ENCODE data around the gene ACBD5. TPM values are rescaled to one million over a fixed set of nuclear protein-coding genes. Genes with fewer than 3 reads are reported as not detected.

The ACBD5 gene
- total RNA-seq, 1 donor from 2014 or later = 21.1 TPM

- Mint-ChIP-seq H3K27ac (peak within 1 kb of the TSS; percentile 100), H3K36me3 (peaks cover 25% of the 10 kb centered on the region), H3K4me1 (ENCODE audit: unreplicated experiment) (peaks cover 26% of the 10 kb centered on the region), H3K27me3 (no peaks in the 10 kb centered on the region), H3K9me3 (no peaks in the 10 kb centered on the region), H3K4me3 (peak within 1 kb of the TSS; percentile 99)
- TF ChIP-seq CTCF (conservative IDR thresholded peaks at IDR 0.05) = no peak
- DNase-seq (ENCODE audit: extremely low spot score, unreplicated experiment) = peak; percentile 91
Observed at GRCh38 chr10:27155066-27155754, 85.4 kb downstream of the ACBD5 start, which contains the start of gene MASTL. TSS of gene MASTL (plus strand) at chr10:27155352. CDS start at chr10:27155427, 75 bp downstream.

GRCh38 chr10:27153845-27154193 lies 86.8 kb downstream of the ACBD5 start:
- Mint-ChIP-seq H3K9me3 (no peaks in the 10 kb centered on the region), H3K27ac (peak overlapping the region; percentile 100), H3K36me3 (peaks cover 26% of the 10 kb centered on the region), H3K4me1 (ENCODE audit: unreplicated experiment) (peaks cover 26% of the 10 kb centered on the region), H3K4me3 (peak overlapping the region; percentile 99), H3K27me3 (no peaks in the 10 kb centered on the region)
- no peak for TF ChIP-seq CTCF (conservative IDR thresholded peaks at IDR 0.05)
- DNase-seq (ENCODE audit: extremely low spot score, unreplicated experiment) = no peak

- no peak for TF ChIP-seq CTCF (conservative IDR thresholded peaks at IDR 0.05)
- peaks cover 26% of the 10 kb centered on the region for H3K4me1 Mint-ChIP-seq (ENCODE audit: unreplicated experiment)
- H3K36me3 Mint-ChIP-seq = peaks cover 29% of the 10 kb centered on the region
- H3K9me3 Mint-ChIP-seq = no peaks in the 10 kb centered on the region
- no peaks in the 10 kb centered on the region for H3K27me3 Mint-ChIP-seq
- peak overlapping the region; percentile 100 for H3K27ac Mint-ChIP-seq
- DNase-seq (ENCODE audit: extremely low spot score, unreplicated experiment) = no peak
- H3K4me3 Mint-ChIP-seq = peak overlapping the region; percentile 99
Observed at GRCh38 chr10:27153329-27153728, 87.3 kb downstream of the ACBD5 start.

GRCh38 chr10:27152687-27153086 lies 87.9 kb downstream of the ACBD5 start:
- Mint-ChIP-seq H3K4me1 (ENCODE audit: unreplicated experiment) (peaks cover 21% of the 10 kb centered on the region), H3K9me3 (no peaks in the 10 kb centered on the region), H3K27ac (peak overlapping the region; percentile 100), H3K27me3 (no peaks in the 10 kb centered on the region), H3K4me3 (peak overlapping the region; percentile 99), H3K36me3 (peaks cover 29% of the 10 kb centered on the region)
- TF ChIP-seq CTCF (conservative IDR thresholded peaks at IDR 0.05) = no peak
- DNase-seq (ENCODE audit: extremely low spot score, unreplicated experiment) = no peak

GRCh38 chr10:27150261-27150660 lies 90.3 kb downstream of the ACBD5 start:
- peak overlapping the region; percentile 78 for H3K4me3 Mint-ChIP-seq
- peaks cover 14% of the 10 kb centered on the region for H3K4me1 Mint-ChIP-seq (ENCODE audit: unreplicated experiment)
- H3K27me3 Mint-ChIP-seq = no peaks in the 10 kb centered on the region
- H3K27ac Mint-ChIP-seq = peak overlapping the region; percentile 39
- H3K36me3 Mint-ChIP-seq = peaks cover 39% of the 10 kb centered on the region
- DNase-seq (ENCODE audit: extremely low spot score, unreplicated experiment) = no peak
- TF ChIP-seq CTCF (conservative IDR thresholded peaks at IDR 0.05) = no peak
- H3K9me3 Mint-ChIP-seq = no peaks in the 10 kb centered on the region

Measured in type B pancreatic cell (in vitro differentiated cells).